GM12875 (cell line): ENCODE data around the gene MYO18B.

ENCODE experiments used
- H3K4me3 ChIP-seq: one replicate; pipeline ENCODE4 v1.5.1; 2011; ENCODE audit warnings: low read depth, low read length, control low read depth
- CTCF ChIP-seq: IDR thresholded peaks from 2 replicates; pipeline ENCODE4 v1.5.1; 2011; ENCODE audit warnings: low read depth, mild to moderate bottlenecking, control low read depth, inconsistent platforms, low read length, moderate library complexity, borderline replicate concordance; ENCODE audit not compliant: insufficient read depth

The MYO18B gene

GRCh38 chr22:25844601-25845000, 102.6 kb downstream of the MYO18B start:
- TF ChIP-seq CTCF = no peak
- no peak overlapping the region for H3K4me3 ChIP-seq

- H3K4me3 ChIP-seq = no peak overlapping the region
- TF ChIP-seq CTCF = no peak
These were observed 104.2 kb downstream of the MYO18B start for GRCh38 chr22:25845985-25846745.

GRCh38 chr22:25847451-25847850, 105.5 kb downstream of the MYO18B start:
- TF ChIP-seq CTCF = no peak

GRCh38 chr22:25848954-25849353, 107.0 kb downstream of the MYO18B start:
- no peak for TF ChIP-seq CTCF
- no peak overlapping the region for H3K4me3 ChIP-seq

More at GRCh38 chr22:25847451-25847850, 105.5 kb downstream of the MYO18B start:
- H3K4me3 ChIP-seq = no peak overlapping the region

GRCh38 chr22:25849522-25849921, 107.5 kb downstream of the MYO18B start:
- TF ChIP-seq CTCF = no peak
- no peak overlapping the region for H3K4me3 ChIP-seq

- H3K4me3 ChIP-seq = no peak overlapping the region
- TF ChIP-seq CTCF = no peak
These were observed 110.2 kb downstream of the MYO18B start for GRCh38 chr22:25852223-25852622.

GRCh38 chr22:25853078-25853477, 111.1 kb downstream of the MYO18B start:
- H3K4me3 ChIP-seq = no peak overlapping the region
- TF ChIP-seq CTCF = no peak
